Progenitor cell of endocrine pancreas (in vitro differentiated cells): ENCODE results near the gene OR6C74. TPM values are rescaled to one million over a fixed set of nuclear protein-coding genes. Genes with fewer than 3 reads are reported as not detected.

ENCODE experiments used
- DNase-seq: peaks from one replicate; pipeline ENCODE4 v3.0.0; 2021; ENCODE audit warnings: low spot score; ENCODE audit not compliant: unreplicated experiment
- H3K27ac Mint-ChIP-seq: 2 replicates; pipeline ENCODE4 v1.8.0; 2021; ENCODE audit warnings: mild to moderate bottlenecking, moderate library complexity, mixed read lengths
- H3K27me3 Mint-ChIP-seq: 2 replicates; pipeline ENCODE4 v1.8.0; 2021; ENCODE audit warnings: mixed read lengths
- H3K36me3 Mint-ChIP-seq: 2 replicates; pipeline ENCODE4 v1.8.0; 2022; ENCODE audit warnings: mixed read lengths; ENCODE audit not compliant: insufficient read depth
- H3K4me1 Mint-ChIP-seq: 2 replicates; pipeline ENCODE4 v1.8.0; 2021; ENCODE audit warnings: low read depth, mixed read lengths
- H3K4me3 Mint-ChIP-seq: 2 replicates; pipeline ENCODE4 v1.8.0; 2021; ENCODE audit warnings: low read depth, mild to moderate bottlenecking, moderate library complexity, mixed read lengths
- H3K9me3 Mint-ChIP-seq: 2 replicates; pipeline ENCODE4 v1.8.0; 2021; ENCODE audit warnings: low read depth, mixed read lengths
- total RNA-seq: library from RNA; stranded (reverse); gene quantifications from 2 replicates; pipeline ENCODE4 v1.2.1, GENCODE V29; 2021
- TF ChIP-seq, protein P1 (sequence below): fragments of 200-600 bp; sonication (generic); IDR thresholded peaks from one replicate; pipeline ENCODE4 v1.5.0; 2021; ENCODE audit warnings: antibody characterized with exemption, mild to moderate bottlenecking; ENCODE audit not compliant: unreplicated experiment

Gene OR6C74
- total RNA-seq, 1 donor from 2014 or later: not detected

DNA sequence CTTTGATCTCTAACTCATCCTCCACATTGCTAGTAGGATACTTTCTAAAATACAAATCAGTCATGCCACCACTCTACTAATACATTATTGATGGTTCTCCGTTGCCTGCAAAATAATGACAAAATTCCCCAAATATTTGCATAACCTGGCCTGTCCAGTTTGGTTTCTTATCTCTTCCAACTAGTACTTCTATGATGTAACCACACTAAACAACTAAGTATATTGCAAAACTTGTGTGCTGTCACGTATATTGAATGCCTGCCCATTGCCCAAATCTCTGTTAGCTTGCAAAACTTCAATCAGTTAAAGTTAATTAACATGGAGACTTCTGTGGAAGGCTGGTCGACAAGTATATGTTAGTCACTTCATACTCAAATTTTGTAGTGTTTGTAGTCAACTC lies 6.5 kb downstream of the OR6C74 start:
- Mint-ChIP-seq H3K4me1 (no peaks in the 10 kb centered on the region), H3K27me3 (peaks cover 7% of the 10 kb centered on the region), H3K9me3 (no peaks in the 10 kb centered on the region), H3K27ac (no peak overlapping the region), H3K36me3 (no peaks in the 10 kb centered on the region), H3K4me3 (no peak overlapping the region)
- no peak for DNase-seq
- TF ChIP-seq, protein P1, sequence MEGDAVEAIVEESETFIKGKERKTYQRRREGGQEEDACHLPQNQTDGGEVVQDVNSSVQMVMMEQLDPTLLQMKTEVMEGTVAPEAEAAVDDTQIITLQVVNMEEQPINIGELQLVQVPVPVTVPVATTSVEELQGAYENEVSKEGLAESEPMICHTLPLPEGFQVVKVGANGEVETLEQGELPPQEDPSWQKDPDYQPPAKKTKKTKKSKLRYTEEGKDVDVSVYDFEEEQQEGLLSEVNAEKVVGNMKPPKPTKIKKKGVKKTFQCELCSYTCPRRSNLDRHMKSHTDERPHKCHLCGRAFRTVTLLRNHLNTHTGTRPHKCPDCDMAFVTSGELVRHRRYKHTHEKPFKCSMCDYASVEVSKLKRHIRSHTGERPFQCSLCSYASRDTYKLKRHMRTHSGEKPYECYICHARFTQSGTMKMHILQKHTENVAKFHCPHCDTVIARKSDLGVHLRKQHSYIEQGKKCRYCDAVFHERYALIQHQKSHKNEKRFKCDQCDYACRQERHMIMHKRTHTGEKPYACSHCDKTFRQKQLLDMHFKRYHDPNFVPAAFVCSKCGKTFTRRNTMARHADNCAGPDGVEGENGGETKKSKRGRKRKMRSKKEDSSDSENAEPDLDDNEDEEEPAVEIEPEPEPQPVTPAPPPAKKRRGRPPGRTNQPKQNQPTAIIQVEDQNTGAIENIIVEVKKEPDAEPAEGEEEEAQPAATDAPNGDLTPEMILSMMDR: no peak

DNA sequence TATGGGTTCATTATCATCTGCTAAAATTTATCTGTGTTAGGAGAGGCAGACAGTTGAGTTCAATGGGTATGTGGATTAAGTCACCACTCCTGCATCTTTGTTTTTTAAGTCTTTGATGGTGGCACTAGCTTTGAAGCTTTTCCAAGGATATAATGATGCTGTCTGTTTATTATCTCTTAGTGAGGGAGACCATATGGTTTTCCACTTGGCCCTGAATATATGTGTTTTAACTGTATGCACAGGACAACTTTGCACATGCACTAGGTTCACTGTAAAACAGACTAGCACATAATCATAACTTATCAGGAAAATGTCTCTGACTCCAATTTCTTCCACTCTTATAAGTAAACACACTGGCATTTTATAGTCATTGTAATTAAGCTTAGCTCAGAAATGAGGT lies 8.9 kb downstream of the OR6C74 start:
- no peak for DNase-seq
- H3K27me3 Mint-ChIP-seq: peaks cover 1% of the 10 kb centered on the region
- H3K4me1 Mint-ChIP-seq: no peaks in the 10 kb centered on the region
- H3K36me3 Mint-ChIP-seq: no peaks in the 10 kb centered on the region
- no peak overlapping the region for H3K27ac Mint-ChIP-seq
- TF ChIP-seq, protein P1: no peak
- H3K9me3 Mint-ChIP-seq: peaks cover 3% of the 10 kb centered on the region
- H3K4me3 Mint-ChIP-seq: no peak overlapping the region

- H3K4me3 Mint-ChIP-seq: no peak overlapping the region
- TF ChIP-seq, protein P1: no peak
- no peak overlapping the region for H3K27ac Mint-ChIP-seq
- H3K36me3 Mint-ChIP-seq: no peaks in the 10 kb centered on the region
- H3K4me1 Mint-ChIP-seq: no peaks in the 10 kb centered on the region
- DNase-seq: no peak
- peaks cover 3% of the 10 kb centered on the region for H3K9me3 Mint-ChIP-seq
- no peaks in the 10 kb centered on the region for H3K27me3 Mint-ChIP-seq
Measured at GRCh38 chr12:55256831-55257230, 12.4 kb downstream of the OR6C74 start.

DNA sequence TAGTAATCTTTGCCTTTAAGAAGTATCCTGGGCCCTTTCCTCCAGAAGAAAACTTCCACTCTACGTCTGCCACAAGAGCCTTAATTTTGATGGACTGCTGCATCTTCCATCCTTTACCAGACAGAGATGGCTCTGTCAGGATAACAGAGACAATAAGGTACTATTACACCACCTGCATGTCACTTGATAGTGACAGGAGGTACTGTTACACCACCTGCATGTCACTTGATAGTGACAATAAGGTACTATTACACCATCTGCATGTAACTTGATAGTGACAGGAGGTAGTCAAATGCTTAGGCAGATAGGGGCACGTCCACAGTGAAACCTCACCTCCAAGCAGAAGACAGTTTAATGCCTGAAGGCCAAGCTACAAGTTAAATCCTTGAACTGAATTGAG lies 13.9 kb downstream of the OR6C74 start:
- H3K4me3 Mint-ChIP-seq: no peak overlapping the region
- TF ChIP-seq, protein P1: no peak
- peaks cover 3% of the 10 kb centered on the region for H3K9me3 Mint-ChIP-seq
- no peaks in the 10 kb centered on the region for H3K36me3 Mint-ChIP-seq
- no peaks in the 10 kb centered on the region for H3K27me3 Mint-ChIP-seq
- H3K27ac Mint-ChIP-seq: no peak overlapping the region
- DNase-seq: no peak
- no peaks in the 10 kb centered on the region for H3K4me1 Mint-ChIP-seq

DNA sequence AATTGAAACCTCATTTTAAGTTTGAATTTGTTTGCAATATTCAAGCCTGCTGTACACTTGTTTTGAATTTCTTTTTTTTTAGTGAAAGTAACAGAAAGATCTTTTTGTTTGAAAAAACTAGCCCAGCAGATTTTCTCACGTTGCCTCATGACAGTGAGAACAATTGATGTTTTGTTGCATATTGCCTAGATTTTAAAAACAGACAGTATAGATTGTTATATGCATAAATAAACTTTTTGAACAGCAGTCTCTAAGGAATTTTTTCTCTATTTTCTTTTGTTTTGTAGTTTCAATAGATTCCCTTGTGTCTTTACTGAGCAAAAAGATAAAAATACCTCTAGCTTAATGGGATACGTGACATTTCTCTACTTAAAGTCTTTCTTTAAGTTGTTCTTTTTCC lies 36.6 kb downstream of the OR6C74 start:
- no peak overlapping the region for H3K4me3 Mint-ChIP-seq
- H3K4me1 Mint-ChIP-seq: peaks cover 1% of the 10 kb centered on the region
- H3K36me3 Mint-ChIP-seq: no peaks in the 10 kb centered on the region
- TF ChIP-seq, protein P1: no peak
- peaks cover 8% of the 10 kb centered on the region for H3K27me3 Mint-ChIP-seq
- no peak for DNase-seq
- no peak overlapping the region for H3K27ac Mint-ChIP-seq
- H3K9me3 Mint-ChIP-seq: peaks cover 10% of the 10 kb centered on the region
